Prostate gland (tissue), 2 donors: ENCODE measurements around the gene DAP. TPM values are rescaled to one million over a fixed set of nuclear protein-coding genes. Genes with fewer than 3 reads are reported as not detected.
"Not testable (repeated sequence)": the region's sequence is repeated elsewhere in the genome, so short reads cannot be mapped to it uniquely, and the experiment has no call there.

ENCODE experiments used
- DNase-seq: peaks from one replicate; pipeline ENCODE4 v3.0.0-alpha.2; 2019; ENCODE audit warnings: low spot score
- H3K27ac ChIP-seq, 2 donors: fragments of 200-600 bp; sonication (generic); 2 replicates each; pipeline ENCODE4 v1.5.1; 2017 to 2019
- H3K27me3 ChIP-seq: fragments of 200-600 bp; sonication (generic); replicated peaks from 2 replicates; pipeline ENCODE4 v1.5.1; 2019; ENCODE audit not compliant: insufficient read depth
- H3K36me3 ChIP-seq, 2 donors: fragments of 200-600 bp; sonication (generic); 1 replicate in 1 of 2; 2 replicates in 1 of 2; pipeline versions ENCODE4 v1.5.1 to v1.8.1; 2017 to 2019
- H3K4me1 ChIP-seq: fragments of 200-600 bp; sonication (generic); replicated peaks from 2 replicates; pipeline ENCODE4 v1.5.1; 2019
- H3K4me3 ChIP-seq, 2 donors: fragments of 200-600 bp; sonication (generic); 2 replicates each; pipeline ENCODE4 v1.5.1; 2017 to 2019
- H3K9me3 ChIP-seq: fragments of 200-600 bp; sonication (generic); 2 replicates; pipeline ENCODE4 v1.5.1; 2017
- POLR2A ChIP-seq: fragments of 450-650 bp; IDR thresholded peaks from one replicate; pipeline ENCODE4 v1.6.1; 2016; ENCODE audit warnings: antibody characterized with exemption, mild to moderate bottlenecking
- POLR2AphosphoS5 ChIP-seq: sonication (generic); formaldehyde crosslinking; IDR thresholded peaks from one replicate; pipeline ENCODE4 v1.6.1; 2017; ENCODE audit warnings: antibody characterized with exemption
- WGBS: methylation state at CpG from one replicate; pipeline ENCODE4 v1.1.5; 2018; 5-methylcytosine and 5-hydroxymethylcytosine counted together
- intact Hi-C: fragments of 100-400 bp; cut with DNase I; formaldehyde crosslinking; loops from one replicate; pipeline ENCODE4 v1.14.2; 2022
- total RNA-seq, 2 donors: library from RNA; depleted of rRNA; stranded (reverse); fragments of >200 nt; gene quantifications; one replicate each; pipeline ENCODE4 v1.1.0, GENCODE V29; 2016
- TF ChIP-seq, protein P1 (sequence below), 4 experiments: fragments of 200-600 bp in 2 of 4; fragments of 450-650 bp in 2 of 4; sonication (generic) in 2 of 4; IDR thresholded peaks; 1 replicate in 3 of 4; 2 replicates in 1 of 4; pipeline ENCODE4 v1.5.1; 2016 to 2019; ENCODE audit warnings: antibody characterized with exemption in 4 of 4, mild to moderate bottlenecking in 2 of 4, moderate library complexity in 2 of 4

The DAP gene
- total RNA-seq, 2 donors from 2014 or later: 86.2 to 111 TPM

DNA sequence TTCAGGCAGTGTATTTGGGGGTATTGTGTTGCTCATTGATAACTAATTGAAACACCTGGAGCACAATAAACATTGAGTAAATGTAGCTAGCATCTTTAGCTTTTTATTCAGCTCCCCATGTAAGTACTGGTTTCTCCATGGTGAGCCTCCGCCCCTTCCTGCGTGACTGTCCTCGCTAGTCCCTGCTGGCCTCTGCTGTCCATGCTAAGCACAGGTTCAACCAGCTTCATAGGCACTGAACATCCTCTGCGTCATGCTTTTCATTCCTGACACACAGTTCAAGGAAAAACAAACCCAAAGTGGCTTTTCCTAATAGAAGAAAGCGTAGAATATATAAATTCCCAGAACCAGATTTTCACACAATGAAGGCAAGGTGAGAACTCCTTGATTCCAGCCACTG lies 27.3 kb upstream of the DAP start:
- DNase-seq: no peak
- WGBS: over 99% methylated on average over 5 of the region's 5 CpGs
- TF ChIP-seq, protein P1, sequence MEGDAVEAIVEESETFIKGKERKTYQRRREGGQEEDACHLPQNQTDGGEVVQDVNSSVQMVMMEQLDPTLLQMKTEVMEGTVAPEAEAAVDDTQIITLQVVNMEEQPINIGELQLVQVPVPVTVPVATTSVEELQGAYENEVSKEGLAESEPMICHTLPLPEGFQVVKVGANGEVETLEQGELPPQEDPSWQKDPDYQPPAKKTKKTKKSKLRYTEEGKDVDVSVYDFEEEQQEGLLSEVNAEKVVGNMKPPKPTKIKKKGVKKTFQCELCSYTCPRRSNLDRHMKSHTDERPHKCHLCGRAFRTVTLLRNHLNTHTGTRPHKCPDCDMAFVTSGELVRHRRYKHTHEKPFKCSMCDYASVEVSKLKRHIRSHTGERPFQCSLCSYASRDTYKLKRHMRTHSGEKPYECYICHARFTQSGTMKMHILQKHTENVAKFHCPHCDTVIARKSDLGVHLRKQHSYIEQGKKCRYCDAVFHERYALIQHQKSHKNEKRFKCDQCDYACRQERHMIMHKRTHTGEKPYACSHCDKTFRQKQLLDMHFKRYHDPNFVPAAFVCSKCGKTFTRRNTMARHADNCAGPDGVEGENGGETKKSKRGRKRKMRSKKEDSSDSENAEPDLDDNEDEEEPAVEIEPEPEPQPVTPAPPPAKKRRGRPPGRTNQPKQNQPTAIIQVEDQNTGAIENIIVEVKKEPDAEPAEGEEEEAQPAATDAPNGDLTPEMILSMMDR (IDR thresholded peaks at IDR 0.05): no peak
- no peak for TF ChIP-seq POLR2A
- no peak for TF ChIP-seq POLR2AphosphoS5
- no peaks in the 10 kb centered on the region for H3K4me1 ChIP-seq
- no peaks in the 10 kb centered on the region for H3K9me3 ChIP-seq
- H3K36me3 ChIP-seq: no peaks in the 10 kb centered on the region
- no peak overlapping the region for H3K27ac ChIP-seq
- intact Hi-C loops: no loop called here
- no peak overlapping the region for H3K4me3 ChIP-seq
- H3K27me3 ChIP-seq: no peaks in the 10 kb centered on the region

DNA sequence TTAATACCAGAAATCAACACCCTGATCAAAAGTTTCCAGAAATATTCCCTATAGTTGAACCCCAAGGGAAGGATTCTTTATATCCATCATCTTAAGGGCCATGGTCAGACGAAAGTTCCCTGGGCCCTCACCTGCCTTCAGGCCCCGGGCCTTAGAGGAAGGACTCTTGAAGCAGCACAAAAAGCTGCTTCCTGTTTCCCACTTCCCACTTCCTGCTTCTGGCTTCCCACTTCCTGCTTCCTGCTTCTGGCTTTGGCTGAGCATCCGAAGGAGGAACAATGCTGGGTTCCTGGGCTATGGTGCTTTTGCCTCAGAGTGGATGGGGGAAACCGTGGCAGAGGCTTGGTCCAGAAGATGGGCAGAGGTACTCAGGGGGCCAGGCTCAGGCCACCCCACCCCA lies 25.8 kb upstream of the DAP start:
- DNase-seq: no peak
- Histone ChIP-seq H3K4me3 (no peak overlapping the region), H3K36me3 (no peaks in the 10 kb centered on the region), H3K4me1 (no peaks in the 10 kb centered on the region), H3K9me3 (no peaks in the 10 kb centered on the region), H3K27ac (no peak overlapping the region), H3K27me3 (no peaks in the 10 kb centered on the region)
- 91% methylated on average over 4 of the region's 4 CpGs for WGBS
- intact Hi-C loops: no loop called here
- TF ChIP-seq POLR2AphosphoS5: no peak

DNA sequence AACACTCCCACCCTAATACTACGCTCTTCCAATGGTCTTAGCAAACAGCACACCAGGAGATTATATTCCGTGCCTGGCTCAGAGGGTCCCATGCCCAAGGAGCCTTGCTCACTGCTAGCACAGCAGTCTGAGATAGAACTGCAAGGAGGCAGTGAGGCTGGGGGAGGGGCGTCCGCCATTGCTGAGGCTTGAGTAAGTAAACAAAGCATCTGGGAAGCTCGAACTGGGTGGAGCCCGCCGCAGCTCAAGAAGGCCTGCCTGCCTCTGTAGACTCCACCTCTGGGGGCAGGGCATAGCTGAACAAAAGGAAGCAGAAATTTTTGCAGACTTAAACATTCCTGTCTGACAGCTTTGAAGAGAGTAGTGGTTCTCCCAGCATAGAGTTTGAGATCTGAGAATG lies 19.2 kb upstream of the DAP start:
- H3K36me3 ChIP-seq, H3K27me3 ChIP-seq, intact Hi-C loops, H3K4me1 ChIP-seq, H3K9me3 ChIP-seq, H3K4me3 ChIP-seq, H3K27ac ChIP-seq, DNase-seq: not testable (repeated sequence)
- whole genome bisulfite sequencing: 90% methylated on average over 7 of the region's 7 CpGs

DNA sequence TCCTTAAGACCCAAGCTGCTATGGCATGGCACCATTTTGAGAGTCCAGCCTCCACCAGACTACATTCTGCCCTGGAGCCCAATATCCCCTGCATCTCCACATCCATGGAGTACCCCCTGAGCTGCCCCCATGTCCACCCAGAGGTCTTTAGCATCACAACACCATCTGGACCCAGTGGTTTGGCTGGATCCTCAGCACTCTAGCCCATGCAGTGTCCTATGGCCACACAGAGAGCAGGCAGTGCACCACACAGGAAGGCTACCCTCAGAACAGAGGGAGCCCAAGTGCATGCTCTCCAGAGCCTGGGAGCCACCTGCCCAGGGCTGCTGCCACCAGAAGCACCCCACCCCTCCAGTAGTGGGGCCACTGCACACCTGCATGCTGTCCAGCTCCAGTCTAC lies 18.6 kb upstream of the DAP start:
- intact Hi-C loops: no loop called here
- DNase-seq: no peak

DNA sequence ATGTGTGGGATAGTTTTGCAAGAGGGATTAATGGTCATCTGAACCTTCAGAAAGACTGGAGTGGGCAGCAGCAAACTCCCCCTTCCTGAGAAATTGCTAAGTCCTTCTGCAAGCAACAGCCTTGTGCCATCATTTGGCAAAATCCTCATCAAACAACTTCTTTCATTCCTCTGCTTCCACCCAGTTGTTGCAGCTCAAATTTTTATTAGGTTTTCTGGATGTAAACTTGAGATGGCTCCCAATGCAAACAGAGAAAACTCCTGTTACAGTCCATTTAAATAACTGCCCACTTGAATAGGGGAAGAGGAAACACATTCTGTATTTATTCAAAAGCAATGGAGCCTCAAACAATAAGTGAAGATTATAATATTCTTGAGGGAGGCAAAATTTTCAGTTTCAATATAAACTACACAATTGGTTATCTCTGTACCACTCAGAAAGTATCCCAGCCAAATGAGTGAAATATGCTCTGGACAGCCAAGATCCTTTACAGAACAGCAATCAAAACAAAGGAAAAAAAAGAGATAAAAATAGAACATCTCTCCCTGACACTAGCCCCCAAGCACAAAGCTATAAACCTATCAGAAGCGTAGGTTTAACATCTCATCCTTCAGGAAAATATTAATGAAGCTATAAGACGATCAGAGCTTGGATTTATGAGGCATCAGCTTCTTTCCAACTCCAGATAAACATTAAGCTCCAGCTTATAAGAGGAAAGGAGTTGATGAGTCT lies 17.3 kb upstream of the DAP start:
- 17% methylated on average over 2 of the region's 2 CpGs for WGBS
- Histone ChIP-seq H3K4me1 (no peaks in the 10 kb centered on the region), H3K9me3 (no peaks in the 10 kb centered on the region), H3K4me3 (no peak overlapping the region), H3K27ac (no peak overlapping the region), H3K27me3 (no peaks in the 10 kb centered on the region), H3K36me3 (no peaks in the 10 kb centered on the region)
- TF ChIP-seq, protein P1 (IDR thresholded peaks at IDR 0.05): no peak
- no peak for TF ChIP-seq POLR2A
- TF ChIP-seq POLR2AphosphoS5: no peak
- intact Hi-C loops: no loop called here
- DNase-seq: no peak

More for the DNA sequence above, 18.6 kb upstream of the DAP start:
- Histone ChIP-seq H3K4me3 (no peak overlapping the region), H3K4me1 (no peaks in the 10 kb centered on the region), H3K36me3 (no peaks in the 10 kb centered on the region), H3K9me3 (no peaks in the 10 kb centered on the region), H3K27ac (no peak overlapping the region), H3K27me3 (no peaks in the 10 kb centered on the region)
- TF ChIP-seq, protein P1 (IDR thresholded peaks at IDR 0.05): no peak
- TF ChIP-seq POLR2A (no peak), POLR2AphosphoS5 (no peak)

DNA sequence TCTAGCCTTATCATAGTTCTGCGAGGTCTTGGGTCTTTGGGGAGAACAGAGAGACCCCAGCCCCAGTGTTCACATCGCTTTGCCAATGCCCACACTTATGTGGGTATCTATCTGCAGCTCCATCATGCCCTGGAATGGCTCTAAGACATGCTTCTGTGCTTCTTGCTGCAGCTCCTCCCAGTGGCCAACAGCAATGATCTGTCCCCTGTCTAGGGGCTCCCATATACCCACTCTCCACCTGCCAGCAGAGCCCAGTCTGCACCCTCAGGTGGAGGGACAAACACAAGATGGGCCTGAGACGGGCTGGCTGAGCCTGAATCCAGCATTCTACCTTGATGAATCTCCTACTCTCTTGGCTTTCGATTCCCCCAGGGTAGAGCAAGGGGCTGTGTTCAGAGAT lies 14.6 kb upstream of the DAP start:
- Histone ChIP-seq H3K27ac (no peak overlapping the region), H3K4me3 (no peak overlapping the region), H3K36me3 (no peaks in the 10 kb centered on the region), H3K27me3 (no peaks in the 10 kb centered on the region), H3K9me3 (no peaks in the 10 kb centered on the region), H3K4me1 (no peaks in the 10 kb centered on the region)
- intact Hi-C loops: no loop called here
- TF ChIP-seq POLR2A (no peak), POLR2AphosphoS5 (no peak)
- TF ChIP-seq, protein P1 (IDR thresholded peaks at IDR 0.05): no peak
- DNase-seq: no peak
- 72% methylated on average over 4 of the region's 4 CpGs for WGBS
